Measurements from ENCODE around the gene MED17.

MED17 gene

DNA sequence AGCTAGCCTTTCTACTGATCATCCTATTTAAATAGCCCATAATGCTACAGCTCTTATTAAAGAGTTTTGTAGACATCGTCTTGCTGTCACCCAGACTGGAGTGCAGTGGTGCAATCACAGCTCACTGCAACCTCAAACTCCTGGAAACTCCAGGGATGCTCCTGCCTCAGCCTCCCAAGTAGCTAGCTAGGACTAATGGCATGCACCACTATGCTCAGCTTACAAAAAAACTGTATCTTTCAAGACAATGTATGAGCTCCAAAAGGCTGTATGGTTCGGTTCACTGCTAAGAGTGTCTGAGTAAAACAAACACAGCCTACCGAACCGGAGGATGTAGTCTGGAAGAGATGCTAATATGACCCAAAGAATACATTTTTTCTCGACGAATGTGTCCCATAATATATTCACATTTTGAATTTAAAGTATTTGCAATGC is 45.4 kb upstream of the MED17 start:
- TF ChIP-seq, protein P1, sequence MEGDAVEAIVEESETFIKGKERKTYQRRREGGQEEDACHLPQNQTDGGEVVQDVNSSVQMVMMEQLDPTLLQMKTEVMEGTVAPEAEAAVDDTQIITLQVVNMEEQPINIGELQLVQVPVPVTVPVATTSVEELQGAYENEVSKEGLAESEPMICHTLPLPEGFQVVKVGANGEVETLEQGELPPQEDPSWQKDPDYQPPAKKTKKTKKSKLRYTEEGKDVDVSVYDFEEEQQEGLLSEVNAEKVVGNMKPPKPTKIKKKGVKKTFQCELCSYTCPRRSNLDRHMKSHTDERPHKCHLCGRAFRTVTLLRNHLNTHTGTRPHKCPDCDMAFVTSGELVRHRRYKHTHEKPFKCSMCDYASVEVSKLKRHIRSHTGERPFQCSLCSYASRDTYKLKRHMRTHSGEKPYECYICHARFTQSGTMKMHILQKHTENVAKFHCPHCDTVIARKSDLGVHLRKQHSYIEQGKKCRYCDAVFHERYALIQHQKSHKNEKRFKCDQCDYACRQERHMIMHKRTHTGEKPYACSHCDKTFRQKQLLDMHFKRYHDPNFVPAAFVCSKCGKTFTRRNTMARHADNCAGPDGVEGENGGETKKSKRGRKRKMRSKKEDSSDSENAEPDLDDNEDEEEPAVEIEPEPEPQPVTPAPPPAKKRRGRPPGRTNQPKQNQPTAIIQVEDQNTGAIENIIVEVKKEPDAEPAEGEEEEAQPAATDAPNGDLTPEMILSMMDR (IDR thresholded peaks at IDR 0.05; ENCODE audit: control extremely low read depth, extremely low read depth, low read depth, missing control alignments) = no peak
- DNase-seq (ENCODE audit: extremely low spot score) = no peak
- CTCF ChIA-PET = interaction anchor here (0.7 to 1.7 kb wide), 6 partner anchors 16 to 504 kb away, joined by 3 to 7 read pairs (median 4); partner anchors contain the start of gene MED17

DNA sequence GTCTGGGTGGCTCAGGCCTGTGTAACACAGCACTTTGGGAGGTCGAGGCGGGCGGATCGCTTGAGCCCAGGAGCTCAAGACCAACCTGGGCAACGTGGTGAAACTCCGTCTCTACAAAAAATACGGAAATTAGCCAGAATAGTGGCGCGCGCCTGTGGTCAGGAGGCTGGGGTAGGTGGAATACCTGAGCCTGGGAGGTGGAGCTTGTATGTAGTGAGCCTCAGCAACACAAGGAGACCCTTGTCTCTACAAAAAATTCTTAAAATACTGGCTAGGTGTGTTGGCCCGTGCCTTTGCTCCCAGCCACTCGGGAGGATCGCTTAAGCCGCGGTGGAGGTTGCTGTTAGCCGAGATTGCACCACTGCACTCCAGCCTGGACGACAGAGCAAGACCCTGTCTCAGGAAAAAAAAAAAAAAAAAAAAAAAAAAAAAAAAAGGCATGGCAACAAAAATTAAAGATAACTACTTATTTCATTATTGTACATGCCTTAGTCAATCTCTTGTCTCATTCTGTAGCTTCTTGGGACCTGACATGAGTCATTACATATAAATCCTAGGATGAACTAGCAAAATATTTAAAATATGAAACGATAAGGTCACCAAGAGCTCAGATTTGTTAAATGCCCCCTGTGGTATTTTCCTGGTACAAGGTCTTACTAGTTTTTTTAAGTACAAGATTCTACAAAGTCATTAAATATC is 43.9 kb upstream of the MED17 start:
- TF ChIP-seq, protein P1 (IDR thresholded peaks at IDR 0.05; ENCODE audit: control extremely low read depth, extremely low read depth, low read depth, missing control alignments) = no peak
- CTCF ChIA-PET = interaction anchor here (0.8 to 2.7 kb wide), 6 partner anchors 9 to 60 kb away, joined by 3 to 11 read pairs (median 4); partner anchors contain the start of gene MED17
- DNase-seq (ENCODE audit: extremely low spot score) = no peak
- POLR2A ChIA-PET = interaction anchor here (0.6 to 3.6 kb wide), 9 partner anchors 8 to 762 kb away, joined by 3 to 35 read pairs (median 5); partner anchors contain the start of gene MED17

More for the DNA sequence above, 45.4 kb upstream of the MED17 start:
- POLR2A ChIA-PET = interaction anchor here (0.9 kb wide), 1 partner anchor 45 kb away, joined by 4 read pairs; the partner anchor contains the start of gene MED17

DNA sequence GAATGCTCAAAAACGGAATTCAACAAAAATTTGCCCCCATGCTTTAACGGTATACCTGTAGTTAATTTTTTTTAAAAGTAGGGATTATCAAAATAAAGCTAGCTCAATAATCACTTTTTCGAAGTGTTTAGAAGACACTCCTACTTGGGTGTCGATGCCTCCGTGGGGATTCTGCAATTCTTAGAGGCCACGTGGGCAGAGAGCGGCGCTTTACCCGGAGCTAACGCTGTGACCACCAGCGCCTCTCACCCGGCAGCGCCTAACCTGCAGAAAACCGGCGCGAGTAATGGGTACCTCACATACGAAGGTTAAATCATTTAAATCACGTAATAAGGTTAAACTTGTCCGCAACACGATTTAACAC is 43.4 kb upstream of the MED17 start:
- TF ChIP-seq, protein P1 (IDR thresholded peaks at IDR 0.05; ENCODE audit: control extremely low read depth, extremely low read depth, low read depth, missing control alignments) = peak; percentile 1
- CTCF ChIA-PET = interaction anchor here (0.8 to 2.7 kb wide), 5 partner anchors 10 to 51 kb away, joined by 3 to 11 read pairs (median 5); partner anchors contain the start of gene MED17
- DNase-seq (ENCODE audit: extremely low spot score) = peak; percentile 45
- POLR2A ChIA-PET = interaction anchor here (0.7 to 3.6 kb wide), 9 partner anchors 8 to 761 kb away, joined by 3 to 35 read pairs (median 8); partner anchors contain the start of genes CEP295 and MED17

DNA sequence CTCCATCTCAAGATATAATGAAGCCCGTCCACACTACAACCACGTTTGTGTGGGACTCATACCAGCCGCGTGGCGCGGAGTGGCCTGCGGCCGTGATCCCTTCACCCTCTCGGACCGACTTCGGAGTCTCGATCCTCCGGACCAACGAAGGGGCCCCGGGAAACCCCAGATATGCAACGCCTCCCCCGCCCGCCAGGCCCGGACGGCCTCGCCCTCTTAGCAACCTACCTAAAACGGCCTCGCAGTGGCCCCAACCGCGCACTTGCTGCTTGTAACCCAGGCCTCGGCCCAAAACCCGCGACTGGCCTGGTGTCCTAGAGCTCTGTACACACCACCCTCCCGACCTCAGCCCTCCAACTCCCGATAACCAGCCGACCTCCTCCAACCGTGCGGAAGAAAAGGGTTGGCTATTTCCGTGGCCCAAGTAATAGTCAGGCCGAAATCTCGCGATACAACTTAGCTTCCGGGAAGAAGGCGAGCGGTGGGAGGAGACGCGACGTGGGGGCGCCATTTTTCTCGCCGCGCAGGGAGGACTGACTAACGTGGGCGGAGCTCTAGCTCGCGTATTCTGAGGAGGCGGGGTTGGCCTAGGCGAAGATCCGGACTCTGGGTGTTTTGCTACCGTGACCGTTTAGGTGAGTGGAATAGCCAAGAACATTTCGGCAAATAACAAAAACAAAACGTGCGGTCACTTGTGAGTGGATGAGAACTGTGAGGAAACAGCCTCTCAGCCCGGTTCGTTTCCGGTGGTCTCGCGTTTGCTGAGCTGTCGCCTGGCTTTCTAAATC is 42.8 kb upstream of the MED17 start, which contains the start of the genes C11orf54 and TAF1D:
Gene C11orf54 (plus strand): TSS at position 579 of the 788 bp plus-strand sequence. CDS start 5,722 bp downstream, outside the sequence.
Gene TAF1D (minus strand): TSS at position 402 of the 788 bp plus-strand sequence. CDS start 2,191 bp downstream, outside the sequence.
- ChIA-PET CTCF (interaction anchor here (0.8 to 2.7 kb wide), 11 partner anchors 9 to 1187 kb away, joined by 3 to 11 read pairs (median 4); partner anchors contain the start of gene MED17), POLR2A (interaction anchor here (0.6 to 3.6 kb wide), 17 partner anchors 9 to 716 kb away, joined by 3 to 35 read pairs (median 4); partner anchors contain the start of genes CEP295 and MED17)
- TF ChIP-seq, protein P1 (IDR thresholded peaks at IDR 0.05; ENCODE audit: control extremely low read depth, extremely low read depth, low read depth, missing control alignments) = no peak
- peak; percentile 94 for DNase-seq (ENCODE audit: extremely low spot score)

DNA sequence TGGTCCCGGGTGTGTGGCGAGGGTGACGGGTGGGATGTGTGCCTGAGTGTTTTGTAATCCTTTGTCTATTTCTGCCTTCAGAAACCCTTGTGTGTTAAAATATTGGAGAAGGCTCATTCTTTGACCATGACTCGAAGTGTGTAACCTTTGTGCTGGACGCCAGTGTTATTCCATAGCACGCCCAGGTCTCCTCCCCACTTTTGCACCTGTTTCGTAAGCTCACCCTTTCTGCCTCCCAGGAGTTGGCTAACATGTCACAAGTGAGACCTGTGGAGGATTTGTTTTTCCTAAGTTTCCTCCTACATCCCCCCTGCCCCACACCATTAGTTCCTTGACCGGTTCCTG is 42.2 kb upstream of the MED17 start:
- DNase-seq (ENCODE audit: extremely low spot score) = peak; percentile 45
- CTCF ChIA-PET = interaction anchor here (0.8 to 2.7 kb wide), 9 partner anchors 9 to 1186 kb away, joined by 3 to 11 read pairs (median 4); partner anchors contain the start of gene MED17
- TF ChIP-seq, protein P1 (IDR thresholded peaks at IDR 0.05; ENCODE audit: control extremely low read depth, extremely low read depth, low read depth, missing control alignments) = no peak
- POLR2A ChIA-PET = interaction anchor here (0.6 to 3.6 kb wide), 16 partner anchors 9 to 715 kb away, joined by 3 to 35 read pairs (median 4); partner anchors contain the start of genes CEP295 and MED17

All from GM10248 (cell line).